PC-9 (cell line): ENCODE measurements around the gene ITSN2. TPM values are rescaled to one million over a fixed set of nuclear protein-coding genes. Genes with fewer than 3 reads are reported as not detected.

Source experiments
- BruUV-seq: library from RNA; stranded (reverse); fragments of 400-500 nt; replicated peaks from 2 replicates; lab custom pipeline; 2021; lab: Mats Ljungman, UMichigan
- CTCF ChIA-PET: fragments of 300-600 bp; sonication (Branson Sonifier 250); formaldehyde crosslinking; loops from one replicate; lab custom pipeline; 2022; ENCODE audit warnings: antibody characterized with exemption; lab: Charles Lee
- POLR2A ChIA-PET: fragments of 300-600 bp; sonication (Branson Sonifier 250); formaldehyde crosslinking; loops from one replicate; lab custom pipeline; 2022; ENCODE audit warnings: antibody characterized with exemption; ENCODE audit not compliant: unreplicated experiment; lab: Charles Lee
- DNase-seq, 2 experiments: peaks; one replicate each; pipeline versions ENCODE4 v3.0.0 to v3.0.0-alpha.2; 2015 to 2022; ENCODE audit warnings: mixed read lengths in 1 of 2
- H2AFZ ChIP-seq: fragments of 200-600 bp; sonication (generic); 2 replicates; pipeline ENCODE4 v1.8.1; 2017; ENCODE audit warnings: antibody characterized with exemption
- H3F3A ChIP-seq: fragments of 200-600 bp; sonication (generic); 2 replicates; pipeline ENCODE4 v1.8.1; 2017; ENCODE audit warnings: antibody characterized with exemption, mild to moderate bottlenecking, low read depth; ENCODE audit not compliant: insufficient read depth
- H3K27ac ChIP-seq: fragments of 200-600 bp; sonication (generic); 2 replicates; pipeline ENCODE4 v1.6.1; 2016; ENCODE audit warnings: mixed run types
- H3K27me3 ChIP-seq: fragments of 200-600 bp; sonication (generic); 2 replicates; pipeline ENCODE4 v1.6.1; 2016; ENCODE audit warnings: low read depth, mixed run types; ENCODE audit not compliant: insufficient read depth
- H3K36me3 ChIP-seq: fragments of 200-600 bp; sonication (generic); 2 replicates; pipeline ENCODE4 v1.6.1; 2016; ENCODE audit warnings: low read depth, mixed run types
- H3K4me1 ChIP-seq: fragments of 200-600 bp; sonication (generic); replicated peaks from 2 replicates; pipeline ENCODE4 v1.6.1; 2016; ENCODE audit warnings: mixed run types; ENCODE audit not compliant: insufficient read depth
- H3K4me2 ChIP-seq: fragments of 200-600 bp; sonication (generic); 2 replicates; pipeline ENCODE4 v1.6.1; 2017; ENCODE audit warnings: mixed run types
- H3K4me3 ChIP-seq: fragments of 200-600 bp; sonication (generic); 2 replicates; pipeline ENCODE4 v1.6.1; 2016; ENCODE audit warnings: mixed run types
- H3K79me2 ChIP-seq: fragments of 200-600 bp; sonication (generic); 2 replicates; pipeline ENCODE4 v1.6.1; 2017; ENCODE audit warnings: low read depth, mixed run types
- H3K9me2 ChIP-seq: fragments of 200-600 bp; sonication (generic); 2 replicates; pipeline ENCODE4 v1.8.1; 2017; ENCODE audit warnings: mild to moderate bottlenecking; ENCODE audit not compliant: insufficient read depth
- H3K9me3 ChIP-seq: fragments of 200-600 bp; sonication (generic); 2 replicates; pipeline ENCODE4 v1.8.1; 2016; ENCODE audit warnings: low read depth; ENCODE audit not compliant: insufficient read depth
- H4K20me1 ChIP-seq: fragments of 200-600 bp; sonication (generic); 2 replicates; pipeline ENCODE4 v1.8.1; 2017; ENCODE audit not compliant: insufficient read depth
- CTCF ChIP-seq: fragments of 200-600 bp; sonication (generic); conservative IDR thresholded peaks from 2 replicates; pipeline ENCODE4 v1.6.1; 2017; ENCODE audit warnings: mixed run types, antibody characterized with exemption, mild to moderate bottlenecking, moderate library complexity
- EZH2 ChIP-seq: fragments of 200-600 bp; sonication (generic); IDR thresholded peaks from 2 replicates; pipeline ENCODE4 v1.8.0; 2017; ENCODE audit warnings: antibody characterized with exemption, low read depth
- intact Hi-C: fragments of 100-400 bp; cut with micrococcal nuclease; formaldehyde crosslinking; loops from one replicate; pipeline ENCODE4 v1.10.0; 2022; ENCODE audit not compliant: unreplicated experiment
- total RNA-seq: library from RNA; stranded (reverse); gene quantifications from 2 replicates; pipeline ENCODE4 v1.2.3, GENCODE V29; 2021

Gene ITSN2
- total RNA-seq, 1 experiment from 2014 or later: 28.4 TPM

- intact Hi-C loops: no loop called here
- Histone ChIP-seq H3K27me3 (no peaks in the 10 kb centered on the region), H3K4me1 (no peaks in the 10 kb centered on the region), H3K27ac (no peak overlapping the region), H3K4me2 (no peak overlapping the region), H3F3A (no peaks in the 10 kb centered on the region), H3K36me3 (no peaks in the 10 kb centered on the region), H3K4me3 (no peak overlapping the region), H2AFZ (no peak overlapping the region), H3K79me2 (no peaks in the 10 kb centered on the region), H3K9me3 (no peaks in the 10 kb centered on the region; the same call in 1 of the 2 replicates), H4K20me1 (no peaks in the 10 kb centered on the region), H3K9me2 (no peaks in the 10 kb centered on the region)
- no peak for TF ChIP-seq EZH2
- DNase-seq: no peak
- ChIA-PET CTCF (no interaction called here), POLR2A (interaction anchor here (0.7 kb wide), 1 partner anchor 672 kb away, joined by 4 read pairs; no protein-coding TSS in a partner anchor)
- no TSS peak for BruUV-seq
Measured at GRCh38 chr2:24163186-24163585, 197.2 kb downstream of the ITSN2 start.

DNA sequence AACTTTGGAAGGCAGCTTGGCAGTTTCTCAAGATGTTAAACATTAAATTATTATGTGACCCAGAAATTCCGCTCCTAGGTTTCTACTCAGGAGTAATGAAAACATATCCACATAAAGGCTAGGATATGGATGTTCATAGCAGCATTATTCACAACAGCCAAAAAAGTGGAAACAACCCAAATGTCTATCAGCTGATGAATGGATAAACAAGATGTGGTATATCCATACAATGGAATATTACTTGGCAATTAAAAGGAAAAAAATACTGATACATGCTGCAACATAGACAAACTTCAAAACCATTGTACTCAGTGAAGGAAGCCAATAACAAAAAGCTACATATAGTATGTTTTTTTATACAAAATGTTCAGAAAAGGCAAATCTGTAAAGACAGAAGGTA is 197.8 kb downstream of the ITSN2 start:
- Histone ChIP-seq H2AFZ (no peak overlapping the region), H3K4me3 (no peak overlapping the region), H3K9me3 (no peaks in the 10 kb centered on the region; the same call in 1 of the 2 replicates), H3K4me2 (no peak overlapping the region), H3K36me3 (no peaks in the 10 kb centered on the region), H3K27ac (no peak overlapping the region), H3K27me3 (no peaks in the 10 kb centered on the region), H3F3A (no peaks in the 10 kb centered on the region), H3K9me2 (no peaks in the 10 kb centered on the region), H3K4me1 (no peaks in the 10 kb centered on the region), H3K79me2 (no peaks in the 10 kb centered on the region), H4K20me1 (no peaks in the 10 kb centered on the region)
- POLR2A ChIA-PET: no interaction called here
- BruUV-seq: no TSS peak
- TF ChIP-seq CTCF (no peak), EZH2 (no peak)
- no peak for DNase-seq
- intact Hi-C loops: no loop called here
- CTCF ChIA-PET: no interaction called here

- Histone ChIP-seq H2AFZ (no peak overlapping the region), H3F3A (no peaks in the 10 kb centered on the region), H3K4me1 (no peaks in the 10 kb centered on the region), H3K27me3 (no peaks in the 10 kb centered on the region), H3K9me2 (no peaks in the 10 kb centered on the region), H3K79me2 (no peaks in the 10 kb centered on the region), H3K9me3 (no peaks in the 10 kb centered on the region; the same call in 1 of the 2 replicates), H3K4me2 (no peak overlapping the region), H3K27ac (no peak overlapping the region), H3K36me3 (no peaks in the 10 kb centered on the region), H3K4me3 (no peak overlapping the region), H4K20me1 (no peaks in the 10 kb centered on the region)
- no peak for DNase-seq
- POLR2A ChIA-PET: no interaction called here
- TF ChIP-seq CTCF (no peak), EZH2 (no peak)
- CTCF ChIA-PET: no interaction called here
- no TSS peak for BruUV-seq
- intact Hi-C loops: no loop called here
Measured at GRCh38 chr2:24160761-24161160, 199.6 kb downstream of the ITSN2 start.

DNA sequence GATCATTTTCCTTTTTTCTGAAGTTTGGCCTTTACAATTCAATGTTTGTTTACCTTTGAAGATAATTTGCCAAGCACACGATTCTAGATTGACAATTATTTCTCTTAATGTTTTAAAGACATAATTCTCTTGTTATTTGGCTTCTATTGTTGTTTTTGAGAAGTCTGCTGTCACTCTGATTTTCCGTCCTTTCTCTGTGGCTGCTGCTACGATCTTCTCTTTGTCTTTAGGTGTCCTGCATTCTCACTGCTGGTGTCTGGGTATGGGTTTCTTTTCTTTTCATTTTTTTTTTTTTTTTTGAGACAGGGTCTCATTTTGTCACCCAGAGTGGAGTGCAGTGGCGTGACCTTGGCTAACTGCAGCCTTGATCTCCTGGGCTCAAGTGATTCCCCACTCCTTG is 200.6 kb downstream of the ITSN2 start:
- H3K79me2 ChIP-seq: no peaks in the 10 kb centered on the region
- intact Hi-C loops: no loop called here
- no peak overlapping the region for H2AFZ ChIP-seq
- H3K9me3 ChIP-seq: no peaks in the 10 kb centered on the region; the same call in 1 of the 2 replicates
- H4K20me1 ChIP-seq: no peaks in the 10 kb centered on the region
- H3K4me1 ChIP-seq: no peaks in the 10 kb centered on the region
- TF ChIP-seq CTCF (no peak), EZH2 (no peak)
- BruUV-seq: no TSS peak
- no peak for DNase-seq
- no peak overlapping the region for H3K4me2 ChIP-seq
- H3K4me3 ChIP-seq: no peak overlapping the region
- ChIA-PET POLR2A (interaction anchor here (0.7 kb wide), 1 partner anchor 49 kb away, joined by 4 read pairs; no protein-coding TSS in a partner anchor), CTCF (no interaction called here)
- H3K27me3 ChIP-seq: no peaks in the 10 kb centered on the region
- no peaks in the 10 kb centered on the region for H3F3A ChIP-seq
- H3K27ac ChIP-seq: no peak overlapping the region
- H3K9me2 ChIP-seq: no peaks in the 10 kb centered on the region
- H3K36me3 ChIP-seq: no peaks in the 10 kb centered on the region
